Measurements from ENCODE around the gene POLR1F. TPM values are rescaled to one million over a fixed set of nuclear protein-coding genes. Genes with fewer than 3 reads are reported as not detected.

The POLR1F gene
- total RNA-seq, 2 experiments from 2014 or later: 17.7 to 20.3 TPM

GRCh38 chr7:19674266-19674960 lies 34.4 kb downstream of the POLR1F start:
- H3K36me3 Mint-ChIP-seq (ENCODE audit: low read depth): no peaks in the 10 kb centered on the region
- DNase-seq (no peak), ATAC-seq (no peak)
- CTCF ChIA-PET: no interaction called here
- no peak overlapping the region for H3K27ac Mint-ChIP-seq
- peaks cover 6% of the 10 kb centered on the region for H3K4me1 Mint-ChIP-seq (ENCODE audit: low read depth)
- POLR2A ChIA-PET: no interaction called here
- H3K27me3 Mint-ChIP-seq (ENCODE audit: low read depth): no peaks in the 10 kb centered on the region
- no peaks in the 10 kb centered on the region for H3K9me3 Mint-ChIP-seq (ENCODE audit: insufficient read depth)
- H3K4me3 Mint-ChIP-seq: no peak overlapping the region

- Mint-ChIP-seq H3K27me3 (ENCODE audit: low read depth) (peaks cover 3% of the 10 kb centered on the region), H3K4me1 (ENCODE audit: low read depth) (no peaks in the 10 kb centered on the region), H3K27ac (no peak overlapping the region), H3K4me3 (no peak overlapping the region), H3K9me3 (ENCODE audit: insufficient read depth) (no peaks in the 10 kb centered on the region), H3K36me3 (ENCODE audit: low read depth) (no peaks in the 10 kb centered on the region)
- DNase-seq (no peak), ATAC-seq (no peak)
- ChIA-PET CTCF (no interaction called here), POLR2A (no interaction called here)
These were observed 38.0 kb downstream of the POLR1F start for GRCh38 chr7:19670806-19671205.

- ChIA-PET CTCF (interaction anchor here (0.8 to 1.9 kb wide), 3 partner anchors 12 to 17 kb away, joined by 3 to 4 read pairs (median 4); no protein-coding TSS in a partner anchor), POLR2A (no interaction called here)
- DNase-seq: no peak
- no peaks in the 10 kb centered on the region for H3K9me3 Mint-ChIP-seq (ENCODE audit: insufficient read depth)
- peaks cover 3% of the 10 kb centered on the region for H3K4me1 Mint-ChIP-seq (ENCODE audit: low read depth)
- no peak overlapping the region for H3K27ac Mint-ChIP-seq
- H3K36me3 Mint-ChIP-seq (ENCODE audit: low read depth): no peaks in the 10 kb centered on the region
- H3K27me3 Mint-ChIP-seq (ENCODE audit: low read depth): peaks cover 6% of the 10 kb centered on the region
- H3K4me3 Mint-ChIP-seq: no peak overlapping the region
- no peak for ATAC-seq
These were observed 43.3 kb downstream of the POLR1F start for GRCh38 chr7:19665399-19666008.

GRCh38 chr7:19663816-19664462 lies 44.9 kb downstream of the POLR1F start:
- POLR2A ChIA-PET: no interaction called here
- H3K36me3 Mint-ChIP-seq (ENCODE audit: low read depth): no peaks in the 10 kb centered on the region
- no peak overlapping the region for H3K4me3 Mint-ChIP-seq
- peaks cover 3% of the 10 kb centered on the region for H3K4me1 Mint-ChIP-seq (ENCODE audit: low read depth)
- no peak for ATAC-seq
- H3K27me3 Mint-ChIP-seq (ENCODE audit: low read depth): peaks cover 6% of the 10 kb centered on the region
- no peaks in the 10 kb centered on the region for H3K9me3 Mint-ChIP-seq (ENCODE audit: insufficient read depth)
- CTCF ChIA-PET: interaction anchor here (1.9 kb wide), 1 partner anchor 11 kb away, joined by 4 read pairs; no protein-coding TSS in a partner anchor
- H3K27ac Mint-ChIP-seq: no peak overlapping the region
- DNase-seq: no peak

GRCh38 chr7:19648791-19649190 lies 60.0 kb downstream of the POLR1F start:
- CTCF ChIA-PET: no interaction called here
- Mint-ChIP-seq H3K4me1 (ENCODE audit: low read depth) (no peaks in the 10 kb centered on the region), H3K27ac (no peak overlapping the region), H3K4me3 (no peak overlapping the region), H3K36me3 (ENCODE audit: low read depth) (no peaks in the 10 kb centered on the region), H3K9me3 (ENCODE audit: insufficient read depth) (peaks cover 12% of the 10 kb centered on the region), H3K27me3 (ENCODE audit: low read depth) (no peaks in the 10 kb centered on the region)
- POLR2A ChIA-PET: no interaction called here
- DNase-seq (no peak), ATAC-seq (no peak)

Small RNA genes within 50 kb of the gene (microRNA-seq; reads per million reads assigned to microRNA genes)
- gene MIR3146: 1.7 reads per million

Other genes starting within 250 kb of the POLR1F start
- gene TMEM196, start 64.6 kb upstream of the POLR1F start, total RNA-seq: not detected